HG02798 (cell line): ENCODE measurements around the gene SESN2.

Source experiments
- ATAC-seq: cut with Tn5 transposase; IDR thresholded peaks from one replicate; pipeline ENCODE4 v1.9.1; 2021; ENCODE audit warnings: mild to moderate bottlenecking; ENCODE audit not compliant: unreplicated experiment, poor library complexity

SESN2 gene

GRCh38 chr1:28249013-28249865 is 10.1 kb upstream of the SESN2 start:
- no peak for ATAC-seq

GRCh38 chr1:28249866-28250295 is 9.4 kb upstream of the SESN2 start:
- no peak for ATAC-seq

GRCh38 chr1:28256197-28256827 is 3.0 kb upstream of the SESN2 start:
- ATAC-seq, result no peak

- ATAC-seq, result no peak
Observed at GRCh38 chr1:28257736-28258135, 1.6 kb upstream of the SESN2 start.

GRCh38 chr1:28258628-28259251 is 578 bp upstream of the SESN2 start:
- no peak for ATAC-seq

- ATAC-seq, result peak; percentile 1
Observed at GRCh38 chr1:28259934-28260802, 850 bp downstream of the SESN2 start.

- no peak for ATAC-seq
Observed at GRCh38 chr1:28260803-28261174, 1.5 kb downstream of the SESN2 start.

GRCh38 chr1:28264897-28265296 is 5.6 kb downstream of the SESN2 start:
- ATAC-seq, result no peak

- ATAC-seq, result no peak
Observed at GRCh38 chr1:28265577-28265976, 6.3 kb downstream of the SESN2 start.

- no peak for ATAC-seq
Observed at GRCh38 chr1:28266920-28267322, 7.6 kb downstream of the SESN2 start.

- ATAC-seq, result no peak
Observed at GRCh38 chr1:28267633-28268032, 8.3 kb downstream of the SESN2 start.

- ATAC-seq, result no peak
Observed at GRCh38 chr1:28269529-28269928, 10.2 kb downstream of the SESN2 start.

GRCh38 chr1:28272215-28272852 is 13.0 kb downstream of the SESN2 start:
- ATAC-seq, result no peak

- no peak for ATAC-seq
Observed at GRCh38 chr1:28273216-28273860, 14.0 kb downstream of the SESN2 start.

- ATAC-seq, result no peak
Observed at GRCh38 chr1:28278763-28279162, 19.4 kb downstream of the SESN2 start.

GRCh38 chr1:28279721-28280120 is 20.4 kb downstream of the SESN2 start:
- no peak for ATAC-seq

- no peak for ATAC-seq
Observed at GRCh38 chr1:28280501-28280900, 21.2 kb downstream of the SESN2 start.

GRCh38 chr1:28280977-28281381 is 21.7 kb downstream of the SESN2 start:
- no peak for ATAC-seq

- no peak for ATAC-seq
Observed at GRCh38 chr1:28281608-28282425, 22.5 kb downstream of the SESN2 start.
